Breast epithelium (tissue), 4 donors: ENCODE results near the gene SYNE2. TPM values are rescaled to one million over a fixed set of nuclear protein-coding genes. Genes with fewer than 3 reads are reported as not detected.

Source experiments
- DNase-seq, 2 donors: peaks; one replicate each; pipeline ENCODE4 v3.0.0-alpha.2; 2019; ENCODE audit warnings: low spot score in 2 of 2
- H3K27ac ChIP-seq, 2 donors: fragments of 200-600 bp; sonication (generic) in 1 of 2; one replicate each; pipeline ENCODE4 v1.5.1; 2016 to 2019; ENCODE audit warnings: mild to moderate bottlenecking in 1 of 2
- H3K27me3 ChIP-seq, 2 donors: fragments of 200-600 bp; sonication (generic) in 1 of 2; one replicate each; pipeline versions ENCODE4 v1.5.1 to v1.6.0; 2017 to 2019; ENCODE audit warnings: control low read depth in 1 of 2, mild to moderate bottlenecking in 1 of 2
- H3K36me3 ChIP-seq: fragments of 200-600 bp; one replicate; pipeline ENCODE4 v1.5.1; 2019
- H3K4me1 ChIP-seq, 2 donors: fragments of 200-600 bp; sonication (generic); one replicate each; pipeline ENCODE4 v1.5.1; 2016 to 2019; ENCODE audit warnings: control low read depth in 1 of 2
- H3K4me3 ChIP-seq, 3 donors: fragments of 200-600 bp; sonication (generic); 1 replicate in 2 of 3; 2 replicates in 1 of 3; pipeline ENCODE4 v1.5.1; 2016 to 2019; ENCODE audit warnings: mild to moderate bottlenecking in 3 of 3, moderate library complexity in 2 of 3
- H3K9me3 ChIP-seq, 2 donors: fragments of 200-600 bp; sonication (generic) in 1 of 2; one replicate each; pipeline ENCODE4 v1.5.1; 2016 to 2019; ENCODE audit warnings: control low read depth in 1 of 2
- POLR2A ChIP-seq: fragments of 450-650 bp; IDR thresholded peaks from one replicate; pipeline ENCODE4 v1.6.1; 2016; ENCODE audit warnings: antibody characterized with exemption, mild to moderate bottlenecking, moderate library complexity
- POLR2AphosphoS5 ChIP-seq, 3 donors: sonication (generic); formaldehyde crosslinking; IDR thresholded peaks; one replicate each; pipeline ENCODE4 v1.6.1; 2017; ENCODE audit warnings: antibody characterized with exemption in 3 of 3
- intact Hi-C: fragments of 100-400 bp; cut with DNase I; formaldehyde crosslinking; loops from one replicate; pipeline ENCODE4 v1.15.1; 2023; ENCODE audit warnings: low total_unique reads
- total RNA-seq, 3 donors: library from RNA; depleted of rRNA; stranded (reverse); fragments of >200 nt; gene quantifications; one replicate each; pipeline ENCODE4 v1.1.0, GENCODE V29; 2016
- TF ChIP-seq, protein P1 (sequence below), 3 donors: fragments of 450-650 bp; IDR thresholded peaks; one replicate each; pipeline ENCODE4 v1.5.1; 2016 to 2017; ENCODE audit warnings: antibody characterized with exemption in 3 of 3, mild to moderate bottlenecking in 3 of 3, moderate library complexity in 3 of 3

Gene SYNE2
- total RNA-seq, 3 donors from 2014 or later, result 81.4 to 308 (median 303) TPM

DNA sequence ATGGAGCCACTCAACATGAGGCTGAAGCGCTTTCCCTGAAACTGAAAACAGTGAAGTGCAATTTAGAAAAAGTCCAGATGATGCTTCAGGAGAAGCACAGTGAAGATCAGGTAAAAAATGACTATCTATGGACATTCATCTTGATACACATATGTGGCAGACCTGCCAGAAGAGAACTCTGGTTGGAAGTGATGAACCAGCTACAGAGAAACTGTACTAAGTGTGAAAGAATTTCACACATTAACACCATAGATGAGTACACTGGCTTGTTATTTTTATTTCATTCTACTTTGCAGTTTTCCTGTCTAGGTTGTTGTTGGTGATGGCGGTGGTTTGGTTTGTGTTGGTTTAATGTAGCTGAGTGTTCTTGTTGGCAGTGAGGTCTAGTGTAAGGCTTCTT lies 266.7 kb downstream of the SYNE2 start:
- intact Hi-C loops, result no loop called here
- no peaks in the 10 kb centered on the region for H3K4me1 ChIP-seq
- H3K27me3 ChIP-seq, result no peaks in the 10 kb centered on the region
- H3K27ac ChIP-seq, result no peak overlapping the region
- no peak for TF ChIP-seq POLR2A
- TF ChIP-seq, protein P1, sequence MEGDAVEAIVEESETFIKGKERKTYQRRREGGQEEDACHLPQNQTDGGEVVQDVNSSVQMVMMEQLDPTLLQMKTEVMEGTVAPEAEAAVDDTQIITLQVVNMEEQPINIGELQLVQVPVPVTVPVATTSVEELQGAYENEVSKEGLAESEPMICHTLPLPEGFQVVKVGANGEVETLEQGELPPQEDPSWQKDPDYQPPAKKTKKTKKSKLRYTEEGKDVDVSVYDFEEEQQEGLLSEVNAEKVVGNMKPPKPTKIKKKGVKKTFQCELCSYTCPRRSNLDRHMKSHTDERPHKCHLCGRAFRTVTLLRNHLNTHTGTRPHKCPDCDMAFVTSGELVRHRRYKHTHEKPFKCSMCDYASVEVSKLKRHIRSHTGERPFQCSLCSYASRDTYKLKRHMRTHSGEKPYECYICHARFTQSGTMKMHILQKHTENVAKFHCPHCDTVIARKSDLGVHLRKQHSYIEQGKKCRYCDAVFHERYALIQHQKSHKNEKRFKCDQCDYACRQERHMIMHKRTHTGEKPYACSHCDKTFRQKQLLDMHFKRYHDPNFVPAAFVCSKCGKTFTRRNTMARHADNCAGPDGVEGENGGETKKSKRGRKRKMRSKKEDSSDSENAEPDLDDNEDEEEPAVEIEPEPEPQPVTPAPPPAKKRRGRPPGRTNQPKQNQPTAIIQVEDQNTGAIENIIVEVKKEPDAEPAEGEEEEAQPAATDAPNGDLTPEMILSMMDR (IDR thresholded peaks at IDR 0.05), result no peak
- TF ChIP-seq POLR2AphosphoS5 (IDR thresholded peaks at IDR 0.05), result no peak
- DNase-seq, result no peak
- H3K9me3 ChIP-seq, result no peaks in the 10 kb centered on the region
- H3K36me3 ChIP-seq, result peaks cover 9% of the 10 kb centered on the region
- no peak overlapping the region for H3K4me3 ChIP-seq

DNA sequence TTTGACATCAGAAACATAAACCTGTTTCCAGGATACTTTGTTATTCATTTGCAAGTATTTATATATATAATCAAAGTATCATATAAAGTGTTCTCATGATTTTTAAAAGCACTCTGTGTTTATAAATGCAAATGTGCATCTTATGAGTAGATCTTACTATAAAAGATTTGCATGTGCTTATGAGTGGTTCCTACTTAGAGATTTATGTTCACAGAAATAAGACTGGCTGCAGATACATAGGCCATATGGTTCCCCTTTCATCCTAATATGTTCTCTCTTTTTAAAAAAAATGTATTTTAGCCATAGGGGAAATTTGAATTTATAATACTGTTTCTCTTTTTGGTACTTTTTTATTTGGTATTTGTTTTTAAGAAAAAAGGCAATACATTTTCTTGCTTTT lies 267.2 kb downstream of the SYNE2 start:
- H3K36me3 ChIP-seq, result peaks cover 9% of the 10 kb centered on the region
- intact Hi-C loops, result no loop called here
- no peaks in the 10 kb centered on the region for H3K9me3 ChIP-seq
- H3K4me3 ChIP-seq, result no peak overlapping the region
- H3K4me1 ChIP-seq, result no peaks in the 10 kb centered on the region
- no peaks in the 10 kb centered on the region for H3K27me3 ChIP-seq
- no peak for TF ChIP-seq POLR2AphosphoS5 (IDR thresholded peaks at IDR 0.05)
- TF ChIP-seq POLR2A, result no peak
- TF ChIP-seq, protein P1 (IDR thresholded peaks at IDR 0.05), result no peak
- DNase-seq, result no peak
- H3K27ac ChIP-seq, result no peak overlapping the region

DNA sequence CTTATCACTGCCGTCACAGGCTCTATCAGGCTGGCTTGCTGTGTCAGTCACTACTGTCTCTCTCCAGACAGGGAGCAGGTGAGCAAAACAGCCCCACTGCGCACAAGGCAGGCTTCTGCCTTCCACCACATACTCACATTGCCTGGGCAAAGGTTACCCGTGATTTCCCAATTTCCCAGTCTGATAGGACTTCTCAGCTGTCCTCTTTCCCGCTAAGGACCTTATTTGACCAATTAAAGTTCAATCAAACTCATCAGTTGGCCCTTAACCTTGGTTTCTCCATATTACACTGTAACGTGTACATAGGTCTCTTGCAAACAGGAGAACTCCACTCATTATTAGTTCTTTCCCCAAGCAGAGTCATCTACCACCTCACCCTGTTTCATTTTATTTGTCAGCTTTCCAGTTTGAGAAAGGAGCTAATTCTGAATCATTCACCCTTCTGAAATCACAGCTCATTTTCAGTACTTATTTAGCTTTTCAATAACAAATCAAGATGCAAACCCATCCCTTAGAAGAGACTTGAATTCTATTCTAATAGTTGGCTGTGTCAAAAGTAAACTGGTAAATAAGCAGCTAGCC lies 270.5 kb downstream of the SYNE2 start:
- Histone ChIP-seq H3K27ac (no peak overlapping the region), H3K4me3 (no peak overlapping the region), H3K27me3 (no peaks in the 10 kb centered on the region), H3K9me3 (no peaks in the 10 kb centered on the region), H3K4me1 (no peaks in the 10 kb centered on the region), H3K36me3 (peaks cover 23% of the 10 kb centered on the region)
- intact Hi-C loops, result no loop called here
- DNase-seq, result no peak
- TF ChIP-seq, protein P1 (IDR thresholded peaks at IDR 0.05), result no peak
- no peak for TF ChIP-seq POLR2AphosphoS5 (IDR thresholded peaks at IDR 0.05)
- no peak for TF ChIP-seq POLR2A

DNA sequence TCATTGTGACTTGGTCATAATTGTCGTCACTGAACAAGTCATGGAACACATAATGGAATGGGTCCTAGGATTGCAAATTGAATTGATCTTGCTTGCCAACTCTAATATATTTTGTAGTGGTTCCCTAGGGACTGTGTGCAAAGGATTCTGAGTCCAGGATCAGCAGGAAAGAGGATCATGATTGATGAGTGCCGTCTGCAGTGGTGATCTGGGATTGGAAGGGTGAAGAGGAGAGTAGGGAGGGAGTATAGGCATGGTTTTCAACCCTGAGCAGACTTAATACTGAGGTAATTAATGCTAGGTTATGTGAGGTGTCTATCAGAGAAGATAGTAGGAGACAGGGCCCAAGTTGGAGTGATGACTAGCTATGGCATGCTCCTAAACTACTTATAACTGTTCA lies 272.5 kb downstream of the SYNE2 start:
- Histone ChIP-seq H3K9me3 (no peaks in the 10 kb centered on the region), H3K27me3 (no peaks in the 10 kb centered on the region), H3K4me1 (no peaks in the 10 kb centered on the region), H3K27ac (no peak overlapping the region), H3K4me3 (no peak overlapping the region), H3K36me3 (peaks cover 25% of the 10 kb centered on the region)
- intact Hi-C loops, result no loop called here
- TF ChIP-seq POLR2A (no peak), POLR2AphosphoS5 (IDR thresholded peaks at IDR 0.05) (no peak)
- TF ChIP-seq, protein P1 (IDR thresholded peaks at IDR 0.05), result no peak
- DNase-seq, result no peak

DNA sequence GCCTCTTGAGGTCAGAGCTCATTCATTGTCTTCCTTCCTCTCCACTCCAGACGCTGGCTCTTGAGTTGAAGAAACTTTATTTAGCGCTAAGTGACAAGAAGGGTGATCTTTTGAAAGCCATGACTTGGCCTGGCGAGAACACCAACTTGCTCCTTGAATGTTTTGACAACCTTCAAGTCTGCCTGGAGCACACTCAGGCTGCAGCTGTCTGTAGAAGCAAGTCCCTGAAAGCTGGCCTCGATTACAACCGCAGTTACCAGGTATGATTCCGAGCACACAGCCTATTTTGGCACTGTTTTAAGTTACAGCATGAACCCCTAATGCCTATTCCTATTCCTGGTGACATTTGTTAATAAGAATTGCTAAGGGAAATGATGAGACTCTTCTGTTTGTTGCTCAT lies 273.7 kb downstream of the SYNE2 start:
- H3K36me3 ChIP-seq, result peaks cover 25% of the 10 kb centered on the region
- no peak overlapping the region for H3K4me3 ChIP-seq
- no peaks in the 10 kb centered on the region for H3K9me3 ChIP-seq
- no peak for TF ChIP-seq POLR2AphosphoS5 (IDR thresholded peaks at IDR 0.05)
- no peak for DNase-seq
- intact Hi-C loops, result no loop called here
- H3K4me1 ChIP-seq, result no peaks in the 10 kb centered on the region
- H3K27me3 ChIP-seq, result no peaks in the 10 kb centered on the region
- no peak overlapping the region for H3K27ac ChIP-seq
